ENCODE measurements around the gene NLGN2.

NLGN2 gene

DNA sequence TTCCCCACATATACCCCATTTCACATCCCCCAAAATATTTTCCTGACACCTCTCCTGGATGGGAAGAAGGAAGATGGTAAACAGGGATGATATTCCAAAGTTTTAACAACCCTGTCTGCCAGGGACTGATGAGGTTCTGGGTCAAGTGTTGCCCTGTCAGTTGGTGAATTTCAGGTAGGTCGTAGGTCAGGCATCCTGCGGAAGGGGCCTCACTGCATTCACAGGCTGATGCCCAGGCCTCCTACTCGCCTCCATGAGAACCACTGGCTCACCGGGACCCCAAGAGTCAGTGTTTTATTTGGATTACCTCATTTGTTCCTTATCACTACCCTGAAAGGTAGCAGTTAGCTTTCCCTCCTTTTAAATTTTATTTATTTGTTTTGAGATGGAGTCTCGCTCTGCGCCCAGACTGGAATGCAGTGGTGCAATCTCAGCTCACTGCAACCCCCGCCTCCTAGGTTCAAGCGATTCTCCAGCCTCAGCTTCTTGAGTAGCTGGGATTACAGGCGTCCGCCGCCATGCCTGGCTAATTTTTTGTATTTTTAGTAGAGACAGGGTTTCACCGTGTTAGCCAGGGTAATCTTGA, 61.3 kb downstream of the NLGN2 start:
- TF ChIP-seq JUND (IDR thresholded peaks at IDR 0.05; ENCODE audit: low read depth) = no peak
- DNase-seq (ENCODE audit: low read depth in 1 of 2, low spot score in 1 of 2) = no peak
- in situ Hi-C loops (cut with HindIII; ENCODE audit: low pct_unique_long_range_greater_than_20kb, low sequenced_read_pairs) = no loop called here

Measured in T47D (cell line).